WI38 (cell line): ENCODE results near the gene UBE2I.

Experiments used
- H3K4me3 ChIP-seq: 2 replicates; pipeline ENCODE4 v1.5.1; 2011; ENCODE audit warnings: low read depth, mild to moderate bottlenecking, control low read depth, low read length
- TF ChIP-seq, protein P1 (sequence below): IDR thresholded peaks from 2 replicates; pipeline ENCODE4 v1.5.1; 2012; ENCODE audit warnings: low read depth, mild to moderate bottlenecking, control low read depth, low read length

The UBE2I gene

GRCh38 chr16:1273816-1274215 is 35.6 kb upstream of the UBE2I start:
- H3K4me3 ChIP-seq = no peak overlapping the region
- TF ChIP-seq, protein P1, sequence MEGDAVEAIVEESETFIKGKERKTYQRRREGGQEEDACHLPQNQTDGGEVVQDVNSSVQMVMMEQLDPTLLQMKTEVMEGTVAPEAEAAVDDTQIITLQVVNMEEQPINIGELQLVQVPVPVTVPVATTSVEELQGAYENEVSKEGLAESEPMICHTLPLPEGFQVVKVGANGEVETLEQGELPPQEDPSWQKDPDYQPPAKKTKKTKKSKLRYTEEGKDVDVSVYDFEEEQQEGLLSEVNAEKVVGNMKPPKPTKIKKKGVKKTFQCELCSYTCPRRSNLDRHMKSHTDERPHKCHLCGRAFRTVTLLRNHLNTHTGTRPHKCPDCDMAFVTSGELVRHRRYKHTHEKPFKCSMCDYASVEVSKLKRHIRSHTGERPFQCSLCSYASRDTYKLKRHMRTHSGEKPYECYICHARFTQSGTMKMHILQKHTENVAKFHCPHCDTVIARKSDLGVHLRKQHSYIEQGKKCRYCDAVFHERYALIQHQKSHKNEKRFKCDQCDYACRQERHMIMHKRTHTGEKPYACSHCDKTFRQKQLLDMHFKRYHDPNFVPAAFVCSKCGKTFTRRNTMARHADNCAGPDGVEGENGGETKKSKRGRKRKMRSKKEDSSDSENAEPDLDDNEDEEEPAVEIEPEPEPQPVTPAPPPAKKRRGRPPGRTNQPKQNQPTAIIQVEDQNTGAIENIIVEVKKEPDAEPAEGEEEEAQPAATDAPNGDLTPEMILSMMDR = no peak

DNA sequence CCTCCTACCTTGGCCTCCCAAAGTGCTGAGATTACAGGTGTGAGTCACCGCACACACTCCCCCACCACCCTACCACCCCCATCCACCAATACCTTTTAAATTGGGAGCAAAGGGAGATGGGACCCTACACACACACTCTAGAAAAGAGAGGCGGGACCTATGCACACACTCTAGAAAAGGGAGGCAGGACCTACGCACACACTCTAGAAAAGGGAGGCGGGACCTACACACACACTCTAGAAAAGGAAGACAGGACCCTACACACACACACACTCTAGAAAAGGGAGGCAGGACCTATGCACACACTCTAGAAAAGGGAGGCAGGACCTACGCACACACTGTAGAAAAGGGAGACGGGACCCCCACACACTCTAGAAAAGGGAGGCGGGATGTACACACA is 34.7 kb upstream of the UBE2I start:
- TF ChIP-seq, protein P1 = no peak
- no peak overlapping the region for H3K4me3 ChIP-seq

DNA sequence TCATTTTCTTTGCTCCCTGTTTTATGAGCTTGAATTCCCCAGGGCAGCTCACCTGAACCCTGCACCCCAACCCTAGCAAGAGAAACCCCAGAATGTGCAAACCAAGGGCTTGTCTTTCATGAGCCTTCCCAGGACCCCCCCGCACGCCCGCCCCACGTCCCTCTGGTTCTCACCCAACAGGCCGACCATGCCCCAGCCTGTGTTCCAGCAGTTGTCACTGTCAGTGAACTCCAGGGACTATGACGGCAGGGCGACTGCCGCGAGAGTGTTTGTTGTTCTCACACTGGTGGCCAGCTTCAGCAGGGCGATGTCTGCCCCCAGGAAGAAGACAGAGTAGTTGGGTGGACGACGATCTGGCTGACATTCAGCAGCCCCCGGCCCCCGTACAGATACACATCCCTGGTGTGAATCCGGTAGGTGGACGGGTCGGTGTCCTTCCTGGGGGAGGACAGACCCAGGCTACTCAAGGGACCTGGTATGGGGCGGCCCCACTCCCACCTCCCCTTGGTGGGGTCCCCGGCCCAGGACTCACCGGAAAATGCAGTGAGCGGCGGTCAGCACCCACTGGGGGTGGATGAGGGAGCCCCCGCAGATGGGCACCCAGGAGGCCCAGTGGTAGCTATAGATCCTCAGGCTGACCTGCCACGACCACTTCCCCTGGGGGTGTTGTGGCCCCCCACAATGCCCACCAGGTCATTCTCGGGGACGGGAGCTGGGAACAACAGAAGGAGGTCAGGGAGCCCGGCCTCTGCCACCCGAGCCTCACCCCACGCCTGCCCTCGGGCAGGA is 33.5 kb upstream of the UBE2I start:
- no peak overlapping the region for H3K4me3 ChIP-seq
- TF ChIP-seq, protein P1 = no peak

DNA sequence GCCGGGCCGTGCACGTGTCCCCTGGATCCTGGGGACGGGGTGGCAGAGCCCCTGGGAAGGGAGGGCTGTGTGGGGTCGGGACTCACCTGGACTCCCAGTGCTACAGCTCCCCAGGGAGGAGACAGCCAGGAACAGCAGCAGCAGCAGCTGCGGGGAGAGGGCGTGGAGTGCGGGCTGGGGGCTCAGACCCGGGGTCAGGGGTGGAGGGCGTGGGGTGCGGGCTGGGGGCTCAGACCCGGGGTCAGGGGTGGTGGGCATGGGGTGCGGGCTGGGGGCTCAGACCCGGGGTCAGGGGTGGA is 32.9 kb upstream of the UBE2I start:
- TF ChIP-seq, protein P1 = no peak
- H3K4me3 ChIP-seq = no peak overlapping the region

- no peak overlapping the region for H3K4me3 ChIP-seq
- TF ChIP-seq, protein P1 = no peak
Measured at GRCh38 chr16:1277151-1277598, 32.3 kb upstream of the UBE2I start.

DNA sequence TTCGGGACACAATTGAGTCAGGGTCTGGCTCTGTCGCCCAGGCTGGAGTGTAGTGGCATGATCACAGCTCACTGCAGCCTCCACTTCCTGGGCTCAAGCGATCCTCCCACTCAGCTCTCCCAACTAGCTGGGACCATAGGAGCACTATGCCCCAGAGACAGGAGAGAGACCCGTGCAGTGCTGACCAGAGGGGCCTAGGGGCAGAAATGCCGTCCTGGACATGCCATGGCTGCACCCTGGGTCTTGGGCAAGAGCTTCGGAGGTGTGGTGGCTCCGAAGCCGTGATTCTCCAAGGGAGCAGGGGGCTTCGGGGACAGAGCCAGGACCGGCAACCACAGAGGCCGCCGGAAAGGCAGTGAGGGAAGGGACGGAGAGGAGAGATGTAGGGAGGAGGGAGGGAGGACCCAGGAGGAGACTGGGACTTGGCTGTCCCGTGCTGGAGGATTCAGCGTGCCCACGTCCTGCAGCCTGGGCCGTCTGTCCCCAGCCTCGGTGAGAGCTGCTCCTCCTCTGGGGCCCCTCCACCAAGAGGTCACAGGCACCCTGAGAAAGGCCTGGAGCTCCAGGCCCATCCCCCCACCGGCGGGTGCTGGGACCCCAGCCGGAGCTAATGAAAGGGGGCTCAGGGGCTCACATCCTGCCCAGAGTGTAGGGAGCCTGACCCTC is 31.7 kb upstream of the UBE2I start:
- no peak overlapping the region for H3K4me3 ChIP-seq
- TF ChIP-seq, protein P1 = no peak

DNA sequence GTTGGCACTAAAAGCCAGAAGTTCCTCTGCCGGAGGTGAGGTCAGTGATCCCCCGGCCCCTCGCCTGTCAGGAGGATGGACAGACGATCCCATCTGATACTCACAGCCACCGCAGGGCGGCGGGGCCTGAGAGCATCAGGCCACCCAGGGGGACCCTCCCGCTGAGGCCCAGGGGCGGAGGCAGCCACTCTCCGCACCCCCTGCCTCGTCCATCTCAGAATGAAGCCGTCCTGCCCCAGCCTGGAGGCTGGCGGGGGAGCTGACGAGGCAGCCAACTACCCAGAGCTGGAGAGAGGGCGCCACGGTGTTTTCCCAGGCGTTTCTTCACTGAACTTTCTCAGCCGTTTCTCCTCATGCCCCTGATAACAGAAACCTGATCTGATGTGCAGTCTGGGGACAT is 31.0 kb upstream of the UBE2I start:
- TF ChIP-seq, protein P1 = no peak
- H3K4me3 ChIP-seq = no peak overlapping the region
